ENCODE measurements around the gene SHOC2. TPM values are rescaled to one million over a fixed set of nuclear protein-coding genes. Genes with fewer than 3 reads are reported as not detected.

Gene SHOC2
- total RNA-seq, 2 donors from 2014 or later = 32.9 to 48.9 TPM

- no peaks in the 10 kb centered on the region for H3K27me3 ChIP-seq
- H3K27ac ChIP-seq = no peak overlapping the region
- H3K9me3 ChIP-seq = no peaks in the 10 kb centered on the region
- no peak overlapping the region for H3K4me3 ChIP-seq
- H3K4me1 ChIP-seq = peaks cover 0 to 14% of the 10 kb centered on the region in 2 donors
- TF ChIP-seq, protein P1, sequence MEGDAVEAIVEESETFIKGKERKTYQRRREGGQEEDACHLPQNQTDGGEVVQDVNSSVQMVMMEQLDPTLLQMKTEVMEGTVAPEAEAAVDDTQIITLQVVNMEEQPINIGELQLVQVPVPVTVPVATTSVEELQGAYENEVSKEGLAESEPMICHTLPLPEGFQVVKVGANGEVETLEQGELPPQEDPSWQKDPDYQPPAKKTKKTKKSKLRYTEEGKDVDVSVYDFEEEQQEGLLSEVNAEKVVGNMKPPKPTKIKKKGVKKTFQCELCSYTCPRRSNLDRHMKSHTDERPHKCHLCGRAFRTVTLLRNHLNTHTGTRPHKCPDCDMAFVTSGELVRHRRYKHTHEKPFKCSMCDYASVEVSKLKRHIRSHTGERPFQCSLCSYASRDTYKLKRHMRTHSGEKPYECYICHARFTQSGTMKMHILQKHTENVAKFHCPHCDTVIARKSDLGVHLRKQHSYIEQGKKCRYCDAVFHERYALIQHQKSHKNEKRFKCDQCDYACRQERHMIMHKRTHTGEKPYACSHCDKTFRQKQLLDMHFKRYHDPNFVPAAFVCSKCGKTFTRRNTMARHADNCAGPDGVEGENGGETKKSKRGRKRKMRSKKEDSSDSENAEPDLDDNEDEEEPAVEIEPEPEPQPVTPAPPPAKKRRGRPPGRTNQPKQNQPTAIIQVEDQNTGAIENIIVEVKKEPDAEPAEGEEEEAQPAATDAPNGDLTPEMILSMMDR (IDR thresholded peaks at IDR 0.05) = no peak
- no peak for DNase-seq (ENCODE audit: low spot score)
- H3K36me3 ChIP-seq = no peaks in the 10 kb centered on the region
Observed at GRCh38 chr10:110964681-110965080, 45.3 kb downstream of the SHOC2 start.

- H3K36me3 ChIP-seq = no peaks in the 10 kb centered on the region
- peaks cover 0 to 10% of the 10 kb centered on the region in 2 donors for H3K4me1 ChIP-seq
- no peaks in the 10 kb centered on the region for H3K27me3 ChIP-seq
- no peak for DNase-seq (ENCODE audit: low spot score)
- H3K27ac ChIP-seq = no peak overlapping the region
- TF ChIP-seq, protein P1 (IDR thresholded peaks at IDR 0.05) = no peak
- H3K9me3 ChIP-seq = no peaks in the 10 kb centered on the region
- H3K4me3 ChIP-seq = no peak overlapping the region
Observed at GRCh38 chr10:110965216-110965615, 45.8 kb downstream of the SHOC2 start.

DNA sequence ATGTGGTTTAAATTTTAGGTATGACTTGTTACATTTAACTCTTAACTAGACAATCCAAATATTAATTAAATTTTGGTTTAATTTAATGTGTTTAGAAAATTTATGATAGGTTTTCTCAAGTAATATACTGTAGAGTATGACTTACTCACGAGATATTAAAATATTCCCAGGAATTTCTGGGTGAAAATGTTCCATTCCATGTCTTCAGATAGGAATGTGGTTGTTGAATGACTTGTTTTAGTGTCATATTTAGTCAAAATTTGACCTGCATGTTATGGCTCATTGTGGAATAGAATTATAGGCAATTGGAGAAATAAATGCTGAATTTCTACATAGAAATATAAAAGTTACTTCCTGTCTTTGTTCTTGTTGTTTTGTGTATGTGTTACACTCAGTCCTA lies 46.7 kb downstream of the SHOC2 start:
- H3K27ac ChIP-seq = no peak overlapping the region
- TF ChIP-seq, protein P1 (IDR thresholded peaks at IDR 0.05) = no peak
- no peaks in the 10 kb centered on the region for H3K36me3 ChIP-seq
- no peak for DNase-seq (ENCODE audit: low spot score)
- H3K27me3 ChIP-seq = no peaks in the 10 kb centered on the region
- H3K4me3 ChIP-seq = no peak overlapping the region
- H3K4me1 ChIP-seq = peaks cover 0 to 10% of the 10 kb centered on the region in 2 donors
- H3K9me3 ChIP-seq = no peaks in the 10 kb centered on the region

- Histone ChIP-seq H3K9me3 (no peaks in the 10 kb centered on the region), H3K4me3 (no peak overlapping the region), H3K27ac (no peak overlapping the region), H3K4me1 (peaks cover 0 to 10% of the 10 kb centered on the region in 2 donors), H3K36me3 (no peaks in the 10 kb centered on the region), H3K27me3 (no peaks in the 10 kb centered on the region)
- DNase-seq (ENCODE audit: low spot score) = no peak
- TF ChIP-seq, protein P1 (IDR thresholded peaks at IDR 0.05) = no peak
Observed at GRCh38 chr10:110967009-110967630, 47.7 kb downstream of the SHOC2 start.

DNA sequence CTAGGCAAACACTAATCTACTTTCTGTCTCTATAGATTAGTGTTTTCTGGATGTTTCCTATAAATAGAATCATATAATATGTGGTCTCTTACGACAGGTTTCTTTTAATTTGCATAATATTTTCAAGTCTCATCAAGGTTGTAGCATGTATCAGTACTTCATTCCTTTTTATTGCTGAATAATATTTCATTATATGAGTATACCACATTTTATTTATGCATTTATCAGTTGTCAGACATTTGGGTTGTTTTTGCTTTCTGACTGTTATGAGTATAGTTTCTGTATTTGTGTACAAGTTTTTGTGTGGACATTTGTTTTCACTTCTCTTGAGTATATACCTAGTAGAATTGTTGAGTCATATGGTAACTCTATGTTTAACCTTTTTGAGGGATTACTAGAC lies 48.2 kb downstream of the SHOC2 start:
- Histone ChIP-seq H3K4me1 (peaks cover 0 to 7% of the 10 kb centered on the region in 2 donors), H3K27ac (no peak overlapping the region), H3K36me3 (no peaks in the 10 kb centered on the region), H3K4me3 (no peak overlapping the region), H3K9me3 (no peaks in the 10 kb centered on the region), H3K27me3 (no peaks in the 10 kb centered on the region)
- DNase-seq (ENCODE audit: low spot score) = no peak
- TF ChIP-seq, protein P1 (IDR thresholded peaks at IDR 0.05) = no peak

DNA sequence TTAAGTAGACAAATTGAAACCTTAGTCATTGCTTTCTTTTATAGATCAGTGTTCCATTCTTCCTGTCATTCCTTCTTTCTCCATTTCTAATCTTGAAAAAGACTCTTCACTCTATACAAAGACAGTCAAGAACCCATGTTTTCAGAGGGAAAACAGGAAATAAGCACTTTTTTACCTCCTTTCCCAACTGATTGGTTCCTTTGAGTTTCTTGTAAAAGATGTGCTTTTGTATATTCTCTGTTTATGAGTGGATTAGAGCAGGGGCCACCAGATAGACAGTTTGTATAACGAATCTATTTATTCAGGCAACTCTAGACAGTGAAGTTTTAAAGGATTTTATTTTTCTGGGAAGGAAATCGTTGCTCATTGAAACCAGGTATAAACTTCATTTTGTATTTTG lies 49.8 kb downstream of the SHOC2 start:
- H3K4me3 ChIP-seq = no peak overlapping the region
- TF ChIP-seq, protein P1 (IDR thresholded peaks at IDR 0.05) = no peak
- H3K36me3 ChIP-seq = no peaks in the 10 kb centered on the region
- H3K27me3 ChIP-seq = no peaks in the 10 kb centered on the region
- H3K27ac ChIP-seq = no peak overlapping the region
- H3K4me1 ChIP-seq = no peaks in the 10 kb centered on the region
- no peak for DNase-seq (ENCODE audit: low spot score)
- no peaks in the 10 kb centered on the region for H3K9me3 ChIP-seq

Measured in right atrium auricular region (tissue), 2 donors.